SU-DHL-6 (cell line): Measurements from ENCODE around the gene REN.

ENCODE experiments used
- H2AFZ ChIP-seq: fragments of 200-600 bp; sonication (generic); 2 replicates; pipeline ENCODE4 v1.6.1; 2014; ENCODE audit warnings: low read depth, mild to moderate bottlenecking, moderate library complexity, mixed read lengths, antibody characterized with exemption, low read length; ENCODE audit not compliant: severe bottlenecking
- H3F3A ChIP-seq: fragments of 200-600 bp; shearing (Covaris generic); 2 replicates; pipeline ENCODE4 v1.6.0; 2016; ENCODE audit warnings: antibody characterized with exemption, mild to moderate bottlenecking; ENCODE audit not compliant: insufficient read depth
- H3K27ac ChIP-seq: fragments of 200-600 bp; sonication (generic); 2 replicates; pipeline ENCODE4 v1.5.1; 2016; ENCODE audit warnings: low read depth, mild to moderate bottlenecking, low read length, moderate library complexity, mixed read lengths
- H3K27me3 ChIP-seq: fragments of 200-600 bp; sonication (generic), shearing (Covaris generic); 2 replicates; pipeline ENCODE4 v1.6.0; 2014; ENCODE audit warnings: mild to moderate bottlenecking, low read length
- H3K36me3 ChIP-seq: fragments of 200-600 bp; sonication (generic); 2 replicates; pipeline ENCODE4 v1.6.1; 2014; ENCODE audit warnings: mild to moderate bottlenecking, low read length, mixed read lengths
- H3K4me2 ChIP-seq: fragments of 300-600, 200-600 bp; shearing (Covaris generic), sonication (generic); 2 replicates; pipeline ENCODE4 v1.6.0; 2014; ENCODE audit warnings: low read length, low read depth, mild to moderate bottlenecking; ENCODE audit not compliant: poor library complexity, severe bottlenecking
- H3K4me3 ChIP-seq: fragments of 200-600 bp; sonication (generic); 2 replicates; pipeline ENCODE4 v1.5.1; 2014; ENCODE audit warnings: antibody characterized with exemption, low read length, mild to moderate bottlenecking, mixed read lengths; ENCODE audit not compliant: insufficient read depth, poor library complexity, severe bottlenecking
- H3K79me2 ChIP-seq: fragments of 200-600 bp; sonication (generic); 2 replicates; pipeline ENCODE4 v1.6.1; 2014; ENCODE audit warnings: mild to moderate bottlenecking, low read length, moderate library complexity; ENCODE audit not compliant: insufficient read depth
- H3K9ac ChIP-seq: fragments of 200-600 bp; sonication (generic); 2 replicates; pipeline ENCODE4 v1.7.0; 2014; ENCODE audit warnings: mild to moderate bottlenecking, low read length
- H3K9me2 ChIP-seq: fragments of 200-600 bp; sonication (generic); replicated peaks from 2 replicates; pipeline ENCODE4 v1.6.1; 2014; ENCODE audit warnings: low read length; ENCODE audit not compliant: insufficient read depth
- H3K9me3 ChIP-seq: fragments of 200-600 bp; sonication (generic); 2 replicates; pipeline ENCODE4 v1.6.1; 2014; ENCODE audit warnings: low read length, mixed read lengths; ENCODE audit not compliant: insufficient read depth
- H4K20me1 ChIP-seq: fragments of 200-600 bp; sonication (generic); 2 replicates; pipeline ENCODE4 v1.6.1; 2014; ENCODE audit warnings: low read depth, mild to moderate bottlenecking, antibody characterized with exemption, low read length, moderate library complexity, mixed read lengths
- CTCF ChIP-seq: fragments of 200-600 bp; sonication (generic); IDR thresholded peaks from one replicate; pipeline ENCODE4 v1.5.1; 2017; ENCODE audit warnings: antibody characterized with exemption, mild to moderate bottlenecking, low read length, moderate library complexity; ENCODE audit not compliant: insufficient read depth, poor library complexity, severe bottlenecking
- EZH2phosphoT487 ChIP-seq: fragments of 200-600 bp; sonication (generic), shearing (Covaris generic); conservative IDR thresholded peaks from 2 replicates; pipeline ENCODE4 v1.6.1; 2018; ENCODE audit warnings: mild to moderate bottlenecking, antibody characterized with exemption, low read length, moderate library complexity, mixed read lengths

REN gene

GRCh38 chr1:204152310-204153044 is 13.7 kb downstream of the REN start:
- H4K20me1 ChIP-seq: no peaks in the 10 kb centered on the region
- no peak overlapping the region for H3K4me3 ChIP-seq
- H3K9me3 ChIP-seq: no peaks in the 10 kb centered on the region
- no peaks in the 10 kb centered on the region for H3F3A ChIP-seq
- no peaks in the 10 kb centered on the region for H3K27me3 ChIP-seq
- H3K9me2 ChIP-seq: no peaks in the 10 kb centered on the region
- no peak overlapping the region for H3K4me2 ChIP-seq
- H3K27ac ChIP-seq: no peak overlapping the region
- TF ChIP-seq EZH2phosphoT487: no peak
- no peak for TF ChIP-seq CTCF
- no peak overlapping the region for H2AFZ ChIP-seq
- H3K79me2 ChIP-seq: no peaks in the 10 kb centered on the region
- H3K9ac ChIP-seq: no peak overlapping the region
- no peaks in the 10 kb centered on the region for H3K36me3 ChIP-seq

- Histone ChIP-seq H3F3A (no peaks in the 10 kb centered on the region), H3K27me3 (no peaks in the 10 kb centered on the region), H4K20me1 (no peaks in the 10 kb centered on the region), H3K9me3 (no peaks in the 10 kb centered on the region), H3K4me3 (no peak within 1 kb of the TSS), H3K9me2 (no peaks in the 10 kb centered on the region), H3K9ac (no peak within 1 kb of the TSS), H3K4me2 (no peak within 1 kb of the TSS), H3K36me3 (no peaks in the 10 kb centered on the region), H3K27ac (no peak within 1 kb of the TSS), H2AFZ (no peak within 1 kb of the TSS), H3K79me2 (no peaks in the 10 kb centered on the region)
- TF ChIP-seq EZH2phosphoT487 (no peak), CTCF (no peak)
Observed at GRCh38 chr1:204151552-204152309, 14.4 kb downstream of the REN start, which contains the start of gene ETNK2. ETNK2 (minus strand) TSS chr1:204152044; CDS start chr1:204151852, 192 bp downstream.

- Histone ChIP-seq H3F3A (no peaks in the 10 kb centered on the region), H3K27ac (no peak overlapping the region), H3K4me2 (no peak overlapping the region), H3K9me3 (no peaks in the 10 kb centered on the region), H2AFZ (no peak overlapping the region), H3K9ac (no peak overlapping the region), H3K36me3 (no peaks in the 10 kb centered on the region), H3K9me2 (no peaks in the 10 kb centered on the region), H4K20me1 (no peaks in the 10 kb centered on the region), H3K27me3 (no peaks in the 10 kb centered on the region), H3K4me3 (no peak overlapping the region), H3K79me2 (no peaks in the 10 kb centered on the region)
- no peak for TF ChIP-seq EZH2phosphoT487
- TF ChIP-seq CTCF: no peak
Observed at GRCh38 chr1:204150702-204151551, 15.2 kb downstream of the REN start.
